AG10803 (cell line): ENCODE data around the gene C16orf74.

Experiments used
- DNase-seq: peaks from one replicate; pipeline ENCODE4 v3.0.0; 2010; ENCODE audit warnings: low read depth
- H3K4me3 ChIP-seq: 2 replicates; pipeline ENCODE4 v1.5.1; 2011; ENCODE audit warnings: mild to moderate bottlenecking, low read length, control low read depth
- TF ChIP-seq, protein P1 (sequence below): conservative IDR thresholded peaks from 2 replicates; pipeline ENCODE4 v1.5.1; 2011; ENCODE audit warnings: mild to moderate bottlenecking, low read length, control low read depth, inconsistent platforms

The C16orf74 gene

DNA sequence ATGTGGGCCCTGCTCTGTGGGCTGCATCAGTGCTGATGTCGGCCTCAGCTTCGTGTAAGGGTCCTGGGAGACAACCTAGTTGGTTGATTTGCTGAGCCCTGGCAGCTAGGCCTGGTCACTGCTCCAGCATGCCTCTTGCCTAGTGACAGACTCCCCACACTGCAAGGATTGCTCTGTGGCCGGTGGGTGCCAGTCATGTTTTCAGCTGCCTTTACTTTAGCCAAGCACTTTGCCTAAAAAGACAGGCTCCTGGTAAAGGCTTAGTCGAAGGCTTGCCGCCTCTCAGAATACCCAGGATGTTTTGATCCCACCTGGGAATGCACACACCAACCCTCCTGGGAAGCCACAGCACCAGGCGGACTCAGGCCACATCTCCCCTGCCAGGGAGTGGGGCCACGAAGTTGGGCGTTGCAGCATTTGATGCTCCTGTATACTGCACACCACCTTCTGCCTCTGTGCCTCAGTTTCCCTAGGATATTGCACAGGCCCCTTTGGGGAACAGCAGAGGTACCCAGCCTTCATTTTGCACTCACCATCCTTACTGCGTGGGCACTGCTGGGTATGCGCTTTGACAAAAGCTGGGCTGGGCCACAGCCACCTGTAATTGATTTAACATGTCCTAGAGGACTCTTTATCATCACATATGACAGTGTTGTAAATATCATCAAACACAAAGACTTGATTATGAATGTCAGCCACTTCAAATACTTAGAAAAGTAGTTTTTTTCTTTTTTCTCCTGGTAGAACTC lies 82.0 kb downstream of the C16orf74 start:
- TF ChIP-seq, protein P1, sequence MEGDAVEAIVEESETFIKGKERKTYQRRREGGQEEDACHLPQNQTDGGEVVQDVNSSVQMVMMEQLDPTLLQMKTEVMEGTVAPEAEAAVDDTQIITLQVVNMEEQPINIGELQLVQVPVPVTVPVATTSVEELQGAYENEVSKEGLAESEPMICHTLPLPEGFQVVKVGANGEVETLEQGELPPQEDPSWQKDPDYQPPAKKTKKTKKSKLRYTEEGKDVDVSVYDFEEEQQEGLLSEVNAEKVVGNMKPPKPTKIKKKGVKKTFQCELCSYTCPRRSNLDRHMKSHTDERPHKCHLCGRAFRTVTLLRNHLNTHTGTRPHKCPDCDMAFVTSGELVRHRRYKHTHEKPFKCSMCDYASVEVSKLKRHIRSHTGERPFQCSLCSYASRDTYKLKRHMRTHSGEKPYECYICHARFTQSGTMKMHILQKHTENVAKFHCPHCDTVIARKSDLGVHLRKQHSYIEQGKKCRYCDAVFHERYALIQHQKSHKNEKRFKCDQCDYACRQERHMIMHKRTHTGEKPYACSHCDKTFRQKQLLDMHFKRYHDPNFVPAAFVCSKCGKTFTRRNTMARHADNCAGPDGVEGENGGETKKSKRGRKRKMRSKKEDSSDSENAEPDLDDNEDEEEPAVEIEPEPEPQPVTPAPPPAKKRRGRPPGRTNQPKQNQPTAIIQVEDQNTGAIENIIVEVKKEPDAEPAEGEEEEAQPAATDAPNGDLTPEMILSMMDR: no peak
- DNase-seq: no peak
- no peak overlapping the region for H3K4me3 ChIP-seq

DNA sequence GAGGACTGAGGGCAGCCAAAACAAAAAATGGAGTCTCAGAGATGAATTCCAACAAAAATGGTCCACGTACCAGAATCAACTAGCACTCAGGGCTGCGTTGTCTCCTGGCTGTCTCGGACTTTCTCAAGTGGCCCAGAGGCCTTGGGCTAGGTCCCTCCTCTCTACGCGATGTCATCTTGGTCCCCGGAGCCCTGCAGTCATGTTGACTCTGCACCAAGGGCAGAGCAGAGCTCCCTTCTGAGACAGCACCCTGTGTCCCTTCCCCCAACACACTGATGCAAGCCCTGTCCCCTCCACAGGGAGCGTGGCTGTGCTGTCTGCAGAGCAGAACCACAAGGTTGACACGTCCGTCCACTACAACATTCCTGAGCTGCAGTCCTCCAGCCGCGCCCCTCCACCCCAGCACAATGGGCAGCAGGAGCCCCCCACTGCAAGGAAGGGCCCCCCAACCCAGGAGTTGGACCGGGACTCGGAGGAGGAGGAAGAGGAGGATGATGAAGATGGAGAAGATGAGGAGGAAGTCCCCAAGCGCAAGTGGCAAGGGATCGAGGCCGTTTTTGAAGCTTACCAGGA lies 83.0 kb downstream of the C16orf74 start:
- H3K4me3 ChIP-seq: no peak overlapping the region
- no peak for DNase-seq
- TF ChIP-seq, protein P1: no peak

GRCh38 chr16:85667261-85667660 lies 83.6 kb downstream of the C16orf74 start:
- no peak for DNase-seq
- H3K4me3 ChIP-seq: no peak overlapping the region
- TF ChIP-seq, protein P1: no peak

DNA sequence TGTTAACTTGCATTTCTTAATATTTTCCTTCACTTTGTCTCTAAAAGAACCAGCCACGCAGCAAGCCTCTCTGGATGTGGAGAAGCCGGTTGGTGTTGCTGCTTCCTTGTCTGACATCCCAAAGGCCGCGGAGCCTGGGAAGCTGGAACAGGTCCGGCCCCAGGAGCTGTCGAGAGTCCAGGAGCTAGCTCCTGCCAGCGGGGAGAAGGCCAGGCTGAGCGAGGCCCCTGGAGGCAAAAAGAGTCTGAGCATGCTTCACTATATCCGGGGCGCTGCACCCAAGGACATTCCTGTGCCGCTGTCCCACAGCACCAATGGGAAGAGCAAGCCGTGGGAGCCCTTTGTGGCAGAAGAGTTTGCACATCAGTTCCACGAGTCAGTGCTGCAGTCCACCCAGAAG lies 85.0 kb downstream of the C16orf74 start:
- TF ChIP-seq, protein P1: no peak
- H3K4me3 ChIP-seq: no peak overlapping the region
- no peak for DNase-seq

- no peak overlapping the region for H3K4me3 ChIP-seq
- TF ChIP-seq, protein P1: no peak
- no peak for DNase-seq
Measured at GRCh38 chr16:85665373-85665740, 85.5 kb downstream of the C16orf74 start.

DNA sequence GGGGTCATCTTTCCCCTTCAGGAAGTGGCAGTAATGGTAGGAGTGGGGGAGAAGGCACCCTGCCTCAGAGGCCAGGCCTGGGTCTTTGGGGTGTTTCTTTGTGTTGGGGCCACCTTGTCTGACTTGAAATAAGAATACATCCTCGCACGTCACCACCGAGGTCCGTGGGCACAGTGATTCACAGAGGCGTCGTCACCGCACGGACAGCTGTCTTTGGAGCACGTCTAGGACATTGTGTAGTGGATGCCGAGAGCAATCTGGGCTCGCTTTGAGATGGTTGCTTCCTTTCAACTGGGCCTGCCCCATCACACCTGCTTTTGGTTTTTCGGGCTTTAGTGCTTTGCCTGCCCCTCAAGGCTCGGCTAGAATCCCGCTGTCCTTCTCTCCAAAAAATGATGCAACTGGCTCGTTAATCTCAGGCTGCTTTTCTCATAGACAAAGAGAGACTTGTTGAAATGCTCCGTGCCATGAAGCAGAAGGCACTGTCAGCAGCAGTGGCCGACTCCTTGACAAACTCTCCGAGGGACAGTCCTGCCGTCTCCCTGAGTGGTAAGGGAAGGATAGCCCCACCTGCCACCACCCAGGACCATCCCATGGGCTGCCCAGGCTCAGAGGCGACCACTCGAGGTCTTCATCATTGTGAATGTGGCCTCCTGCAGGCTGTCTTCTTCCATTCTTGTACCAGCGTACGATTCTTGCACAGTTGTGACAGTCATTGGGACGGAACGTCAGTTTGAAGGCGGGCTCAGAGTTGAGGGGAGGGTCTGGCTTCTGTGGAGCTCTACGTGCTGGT lies 86.1 kb downstream of the C16orf74 start:
- H3K4me3 ChIP-seq: no peak overlapping the region
- no peak for DNase-seq
- TF ChIP-seq, protein P1: no peak

GRCh38 chr16:85663891-85664321 lies 87.0 kb downstream of the C16orf74 start:
- TF ChIP-seq, protein P1: no peak
- no peak overlapping the region for H3K4me3 ChIP-seq
- no peak for DNase-seq
